Activated T-helper 17 cell treated with anti-CD3 and anti-CD28 coated beads, Interleukin-2, amount 50 U/mL, for 72 hours (primary cell): ENCODE measurements around the gene PSME4. TPM values are rescaled to one million over a fixed set of nuclear protein-coding genes. Genes with fewer than 3 reads are reported as not detected.
A peak's percentile ranks its signal among the peaks of the same experiment; 100 is the strongest.
"Not testable (repeated sequence)": the region's sequence is repeated elsewhere in the genome, so short reads cannot be mapped to it uniquely, and the experiment has no call there.

Experiments
- ATAC-seq: fragments of 150-1000 bp; cut with Tn5 transposase; replicated peaks from 2 replicates; pipeline ENCODE4 v1.10.0; 2021; ENCODE audit warnings: mild to moderate bottlenecking, moderate library complexity
- H3K27ac Mint-ChIP-seq: one replicate; pipeline ENCODE4 v1.8.0; 2022; ENCODE audit warnings: mixed read lengths
- H3K27me3 Mint-ChIP-seq: one replicate; pipeline ENCODE4 v1.8.0; 2022; ENCODE audit warnings: mixed read lengths
- H3K36me3 Mint-ChIP-seq: one replicate; pipeline ENCODE4 v1.8.0; 2022; ENCODE audit warnings: low read depth, mild to moderate bottlenecking, mixed read lengths
- H3K4me1 Mint-ChIP-seq: one replicate; pipeline ENCODE4 v1.8.0; 2022; ENCODE audit warnings: mixed read lengths
- H3K4me3 Mint-ChIP-seq: one replicate; pipeline ENCODE4 v1.8.0; 2022; ENCODE audit warnings: mild to moderate bottlenecking, mixed read lengths
- H3K9me3 Mint-ChIP-seq: one replicate; pipeline ENCODE4 v1.8.0; 2022; ENCODE audit warnings: mixed read lengths
- total RNA-seq, 2 donors: library from RNA; stranded (reverse); gene quantifications; one replicate each; pipeline ENCODE4 v1.2.3, GENCODE V29; 2022

The PSME4 gene
- total RNA-seq, 2 donors from 2014 or later: 30.9 to 47.9 TPM

GRCh38 chr2:53989210-53989862 is 18.5 kb upstream of the PSME4 start:
- H3K4me1 Mint-ChIP-seq: peaks cover 10% of the 10 kb centered on the region

GRCh38 chr2:53987336-53987921 is 16.6 kb upstream of the PSME4 start:
- H3K4me3 Mint-ChIP-seq: no peak overlapping the region
- H3K27me3 Mint-ChIP-seq: no peaks in the 10 kb centered on the region
- no peaks in the 10 kb centered on the region for H3K36me3 Mint-ChIP-seq
- H3K9me3 Mint-ChIP-seq: no peaks in the 10 kb centered on the region
- ATAC-seq: peak; percentile 54
- peak overlapping the region; percentile 16 for H3K27ac Mint-ChIP-seq
- no peaks in the 10 kb centered on the region for H3K4me1 Mint-ChIP-seq

More at GRCh38 chr2:53989210-53989862, 18.5 kb upstream of the PSME4 start:
- ATAC-seq: no peak
- no peaks in the 10 kb centered on the region for H3K9me3 Mint-ChIP-seq
- H3K4me3 Mint-ChIP-seq: no peak overlapping the region
- H3K36me3 Mint-ChIP-seq: no peaks in the 10 kb centered on the region
- H3K27me3 Mint-ChIP-seq: no peaks in the 10 kb centered on the region
- H3K27ac Mint-ChIP-seq: no peak overlapping the region

GRCh38 chr2:53985646-53986045 is 14.9 kb upstream of the PSME4 start:
- no peaks in the 10 kb centered on the region for H3K36me3 Mint-ChIP-seq
- ATAC-seq: no peak
- H3K27ac Mint-ChIP-seq: no peak overlapping the region
- no peaks in the 10 kb centered on the region for H3K4me1 Mint-ChIP-seq
- H3K4me3 Mint-ChIP-seq: no peak overlapping the region
- H3K27me3 Mint-ChIP-seq: no peaks in the 10 kb centered on the region
- no peaks in the 10 kb centered on the region for H3K9me3 Mint-ChIP-seq

GRCh38 chr2:53969968-53970723 is 647 bp downstream of the PSME4 start:
- peak overlapping the region; percentile 90 for H3K27ac Mint-ChIP-seq
- peak overlapping the region; percentile 93 for H3K4me3 Mint-ChIP-seq
- no peaks in the 10 kb centered on the region for H3K27me3 Mint-ChIP-seq
- H3K9me3 Mint-ChIP-seq: no peaks in the 10 kb centered on the region
- peak; percentile 33 for ATAC-seq
- peaks cover 7% of the 10 kb centered on the region for H3K36me3 Mint-ChIP-seq
- H3K4me1 Mint-ChIP-seq: peaks cover 33% of the 10 kb centered on the region

- Mint-ChIP-seq H3K4me1 (peaks cover 35% of the 10 kb centered on the region), H3K4me3 (peak overlapping the region; percentile 93), H3K9me3 (no peaks in the 10 kb centered on the region), H3K27ac (peak overlapping the region; percentile 90), H3K27me3 (no peaks in the 10 kb centered on the region), H3K36me3 (peaks cover 2% of the 10 kb centered on the region)
- peak; percentile 61 for ATAC-seq
Measured at GRCh38 chr2:53969285-53969967, 1.4 kb downstream of the PSME4 start.

GRCh38 chr2:53964987-53965687 is 5.7 kb downstream of the PSME4 start:
- no peak overlapping the region for H3K27ac Mint-ChIP-seq
- no peaks in the 10 kb centered on the region for H3K36me3 Mint-ChIP-seq
- peak overlapping the region; percentile 4 for H3K4me3 Mint-ChIP-seq
- no peaks in the 10 kb centered on the region for H3K27me3 Mint-ChIP-seq
- no peak for ATAC-seq
- H3K4me1 Mint-ChIP-seq: peaks cover 41% of the 10 kb centered on the region
- no peaks in the 10 kb centered on the region for H3K9me3 Mint-ChIP-seq

- Mint-ChIP-seq H3K27ac (no peak overlapping the region), H3K36me3 (no peaks in the 10 kb centered on the region), H3K4me1 (peaks cover 41% of the 10 kb centered on the region), H3K9me3 (no peaks in the 10 kb centered on the region), H3K4me3 (peak overlapping the region; percentile 4), H3K27me3 (no peaks in the 10 kb centered on the region)
- ATAC-seq: peak; percentile 62
Measured at GRCh38 chr2:53964257-53964952, 6.4 kb downstream of the PSME4 start.

- not testable (repeated sequence) for H3K9me3 Mint-ChIP-seq, H3K36me3 Mint-ChIP-seq, H3K4me3 Mint-ChIP-seq, ATAC-seq, H3K27me3 Mint-ChIP-seq, H3K27ac Mint-ChIP-seq
- peaks cover 26% of the 10 kb centered on the region for H3K4me1 Mint-ChIP-seq
Measured at GRCh38 chr2:53961478-53962216, 9.1 kb downstream of the PSME4 start.

- Mint-ChIP-seq H3K27ac (no peak overlapping the region), H3K27me3 (no peaks in the 10 kb centered on the region), H3K36me3 (no peaks in the 10 kb centered on the region), H3K4me1 (peaks cover 26% of the 10 kb centered on the region), H3K9me3 (no peaks in the 10 kb centered on the region), H3K4me3 (no peak overlapping the region)
- ATAC-seq: no peak
Measured at GRCh38 chr2:53960476-53960875, 10.3 kb downstream of the PSME4 start.

GRCh38 chr2:53958443-53958842 is 12.3 kb downstream of the PSME4 start:
- Mint-ChIP-seq H3K4me3 (no peak overlapping the region), H3K27ac (no peak overlapping the region), H3K36me3 (no peaks in the 10 kb centered on the region), H3K4me1 (peaks cover 18% of the 10 kb centered on the region), H3K9me3 (no peaks in the 10 kb centered on the region), H3K27me3 (no peaks in the 10 kb centered on the region)
- no peak for ATAC-seq

- H3K4me3 Mint-ChIP-seq: no peak overlapping the region
- H3K4me1 Mint-ChIP-seq: peaks cover 4% of the 10 kb centered on the region
- no peak for ATAC-seq
- no peaks in the 10 kb centered on the region for H3K27me3 Mint-ChIP-seq
- peaks cover 25% of the 10 kb centered on the region for H3K36me3 Mint-ChIP-seq
- no peaks in the 10 kb centered on the region for H3K9me3 Mint-ChIP-seq
- H3K27ac Mint-ChIP-seq: no peak overlapping the region
Measured at GRCh38 chr2:53952519-53952918, 18.3 kb downstream of the PSME4 start.

GRCh38 chr2:53949457-53949856 is 21.3 kb downstream of the PSME4 start:
- peaks cover 54% of the 10 kb centered on the region for H3K36me3 Mint-ChIP-seq
- no peaks in the 10 kb centered on the region for H3K9me3 Mint-ChIP-seq
- no peaks in the 10 kb centered on the region for H3K27me3 Mint-ChIP-seq
- ATAC-seq: peak; percentile 29
- no peak overlapping the region for H3K4me3 Mint-ChIP-seq
- H3K4me1 Mint-ChIP-seq: peaks cover 4% of the 10 kb centered on the region
- no peak overlapping the region for H3K27ac Mint-ChIP-seq

GRCh38 chr2:53945538-53945937 is 25.3 kb downstream of the PSME4 start:
- H3K27ac Mint-ChIP-seq: no peak overlapping the region
- H3K4me1 Mint-ChIP-seq: peaks cover 9% of the 10 kb centered on the region
- no peaks in the 10 kb centered on the region for H3K27me3 Mint-ChIP-seq
- ATAC-seq: no peak
- peaks cover 70% of the 10 kb centered on the region for H3K36me3 Mint-ChIP-seq
- H3K9me3 Mint-ChIP-seq: no peaks in the 10 kb centered on the region
- no peak overlapping the region for H3K4me3 Mint-ChIP-seq
